Measurements from ENCODE around the gene TACR2. TPM values are rescaled to one million over a fixed set of nuclear protein-coding genes. Genes with fewer than 3 reads are reported as not detected.
A peak's percentile ranks its signal among the peaks of the same experiment; 100 is the strongest.
"Not testable (repeated sequence)": the region's sequence is repeated elsewhere in the genome, so short reads cannot be mapped to it uniquely, and the experiment has no call there.

TACR2 gene
- total RNA-seq, 1 donor from 2014 or later: not detected

DNA sequence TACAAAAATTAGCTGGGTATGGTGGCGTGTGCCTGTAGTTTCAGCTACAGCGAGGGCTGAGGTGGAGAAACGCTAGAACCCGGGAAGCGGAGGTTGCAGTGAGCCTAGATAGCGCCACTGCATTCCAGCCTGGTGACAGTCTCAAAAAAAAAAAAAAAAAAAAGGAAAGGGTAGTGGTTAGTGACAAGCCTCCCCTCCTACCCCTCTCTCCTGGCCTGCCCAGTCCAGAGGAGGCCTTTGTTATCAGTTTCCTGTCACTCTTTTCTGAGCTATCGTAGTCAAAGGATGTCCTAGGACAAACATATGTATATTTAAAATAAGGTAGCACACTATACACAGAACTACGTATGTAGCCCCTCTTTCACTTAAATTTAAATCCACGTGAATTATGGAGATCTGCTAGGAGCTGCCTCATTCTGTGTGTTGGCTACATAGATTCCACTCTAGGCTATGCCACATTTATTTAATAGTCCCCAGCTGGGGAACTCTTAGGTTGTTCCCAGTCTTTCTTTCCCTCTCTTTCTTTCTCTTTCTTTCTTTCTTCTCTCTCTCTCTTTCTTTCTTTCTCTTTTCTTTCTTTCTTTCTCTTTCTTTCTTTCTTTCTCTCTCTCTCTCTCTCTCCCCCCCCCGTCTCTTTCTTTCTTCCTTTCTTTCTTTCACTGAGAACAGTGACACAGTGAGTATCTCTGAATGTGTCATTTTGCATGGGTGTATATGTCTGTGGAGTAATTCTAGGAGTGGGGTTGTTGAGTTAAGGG lies 38.5 kb upstream of the TACR2 start:
- H3K27ac Mint-ChIP-seq (ENCODE audit: unreplicated experiment): no peak overlapping the region

DNA sequence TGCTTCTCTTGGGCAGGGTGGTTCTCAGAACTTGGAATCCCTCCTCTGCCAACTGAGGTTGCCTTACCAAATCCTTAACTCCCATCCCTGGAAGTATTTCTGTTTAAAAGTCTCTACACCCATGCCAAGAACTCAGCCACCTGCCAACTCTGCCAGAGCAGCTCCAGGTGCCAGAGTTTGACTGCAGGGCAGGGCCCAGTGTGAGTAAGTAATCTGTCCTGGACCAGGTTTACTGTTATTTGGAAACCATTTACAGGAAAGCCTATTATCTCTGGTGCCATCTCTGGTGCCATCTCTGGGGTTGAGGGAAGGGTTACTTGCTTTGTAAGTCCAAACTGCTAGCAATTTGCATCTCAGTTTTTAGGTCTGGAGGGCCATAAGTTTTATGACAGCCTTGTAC lies 37.1 kb upstream of the TACR2 start:
- Mint-ChIP-seq H3K27me3 (ENCODE audit: unreplicated experiment) (peaks cover 9% of the 10 kb centered on the region), H3K4me3 (ENCODE audit: unreplicated experiment) (no peak overlapping the region), H3K4me1 (ENCODE audit: unreplicated experiment) (peaks cover 12% of the 10 kb centered on the region), H3K27ac (ENCODE audit: unreplicated experiment) (no peak overlapping the region), H3K36me3 (ENCODE audit: unreplicated experiment) (no peaks in the 10 kb centered on the region), H3K9me3 (ENCODE audit: unreplicated experiment) (no peaks in the 10 kb centered on the region)
- DNase-seq (ENCODE audit: extremely low spot score, unreplicated experiment): no peak
- TF ChIP-seq, protein P1, sequence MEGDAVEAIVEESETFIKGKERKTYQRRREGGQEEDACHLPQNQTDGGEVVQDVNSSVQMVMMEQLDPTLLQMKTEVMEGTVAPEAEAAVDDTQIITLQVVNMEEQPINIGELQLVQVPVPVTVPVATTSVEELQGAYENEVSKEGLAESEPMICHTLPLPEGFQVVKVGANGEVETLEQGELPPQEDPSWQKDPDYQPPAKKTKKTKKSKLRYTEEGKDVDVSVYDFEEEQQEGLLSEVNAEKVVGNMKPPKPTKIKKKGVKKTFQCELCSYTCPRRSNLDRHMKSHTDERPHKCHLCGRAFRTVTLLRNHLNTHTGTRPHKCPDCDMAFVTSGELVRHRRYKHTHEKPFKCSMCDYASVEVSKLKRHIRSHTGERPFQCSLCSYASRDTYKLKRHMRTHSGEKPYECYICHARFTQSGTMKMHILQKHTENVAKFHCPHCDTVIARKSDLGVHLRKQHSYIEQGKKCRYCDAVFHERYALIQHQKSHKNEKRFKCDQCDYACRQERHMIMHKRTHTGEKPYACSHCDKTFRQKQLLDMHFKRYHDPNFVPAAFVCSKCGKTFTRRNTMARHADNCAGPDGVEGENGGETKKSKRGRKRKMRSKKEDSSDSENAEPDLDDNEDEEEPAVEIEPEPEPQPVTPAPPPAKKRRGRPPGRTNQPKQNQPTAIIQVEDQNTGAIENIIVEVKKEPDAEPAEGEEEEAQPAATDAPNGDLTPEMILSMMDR (IDR thresholded peaks at IDR 0.05): no peak

More for the DNA sequence above, 38.5 kb upstream of the TACR2 start:
- TF ChIP-seq, protein P1 (IDR thresholded peaks at IDR 0.05): no peak
- Mint-ChIP-seq H3K36me3 (ENCODE audit: unreplicated experiment) (no peaks in the 10 kb centered on the region), H3K4me1 (ENCODE audit: unreplicated experiment) (peaks cover 7% of the 10 kb centered on the region), H3K4me3 (ENCODE audit: unreplicated experiment) (no peak overlapping the region), H3K27me3 (ENCODE audit: unreplicated experiment) (peaks cover 9% of the 10 kb centered on the region), H3K9me3 (ENCODE audit: unreplicated experiment) (no peaks in the 10 kb centered on the region)
- no peak for DNase-seq (ENCODE audit: extremely low spot score, unreplicated experiment)

DNA sequence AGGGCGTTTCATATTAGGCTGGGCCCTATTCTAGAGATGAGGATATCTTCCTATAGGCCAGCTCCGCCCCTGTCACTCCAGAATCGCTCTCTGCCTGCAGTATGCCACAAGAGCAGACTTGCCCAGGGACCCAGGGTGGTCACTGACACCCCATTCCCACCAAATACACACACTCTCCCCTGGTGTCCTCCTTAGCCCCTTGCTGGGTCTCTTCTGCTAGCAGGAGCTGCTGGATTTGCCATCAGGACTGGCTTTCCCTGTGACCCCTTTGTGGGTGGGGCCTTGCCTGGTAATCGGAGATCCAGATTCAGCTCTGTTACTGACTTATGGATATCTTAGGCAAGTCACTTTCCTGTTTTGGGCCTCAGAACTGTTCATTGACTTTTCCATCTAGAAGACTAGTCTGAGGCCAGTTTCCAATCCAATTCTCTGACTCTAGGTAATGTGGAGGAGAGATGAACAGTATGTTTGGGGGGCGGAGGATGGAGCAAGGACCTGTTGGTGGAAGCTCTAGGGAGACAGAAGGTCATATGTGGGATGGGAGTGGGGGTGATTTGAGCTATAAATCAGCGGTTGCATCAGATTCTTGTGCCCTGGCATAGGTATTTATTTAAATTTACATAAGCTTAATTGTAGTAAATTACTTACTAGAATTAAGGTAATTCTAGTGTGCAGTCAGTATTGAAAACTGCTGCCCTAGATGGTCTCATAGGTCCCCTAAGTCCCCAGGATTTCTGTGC lies 36.1 kb upstream of the TACR2 start:
- no peak overlapping the region for H3K4me3 Mint-ChIP-seq (ENCODE audit: unreplicated experiment)
- no peaks in the 10 kb centered on the region for H3K9me3 Mint-ChIP-seq (ENCODE audit: unreplicated experiment)
- TF ChIP-seq, protein P1 (IDR thresholded peaks at IDR 0.05): no peak
- no peak for DNase-seq (ENCODE audit: extremely low spot score, unreplicated experiment)
- H3K4me1 Mint-ChIP-seq (ENCODE audit: unreplicated experiment): peaks cover 12% of the 10 kb centered on the region
- peaks cover 9% of the 10 kb centered on the region for H3K27me3 Mint-ChIP-seq (ENCODE audit: unreplicated experiment)
- no peaks in the 10 kb centered on the region for H3K36me3 Mint-ChIP-seq (ENCODE audit: unreplicated experiment)
- H3K27ac Mint-ChIP-seq (ENCODE audit: unreplicated experiment): no peak overlapping the region

DNA sequence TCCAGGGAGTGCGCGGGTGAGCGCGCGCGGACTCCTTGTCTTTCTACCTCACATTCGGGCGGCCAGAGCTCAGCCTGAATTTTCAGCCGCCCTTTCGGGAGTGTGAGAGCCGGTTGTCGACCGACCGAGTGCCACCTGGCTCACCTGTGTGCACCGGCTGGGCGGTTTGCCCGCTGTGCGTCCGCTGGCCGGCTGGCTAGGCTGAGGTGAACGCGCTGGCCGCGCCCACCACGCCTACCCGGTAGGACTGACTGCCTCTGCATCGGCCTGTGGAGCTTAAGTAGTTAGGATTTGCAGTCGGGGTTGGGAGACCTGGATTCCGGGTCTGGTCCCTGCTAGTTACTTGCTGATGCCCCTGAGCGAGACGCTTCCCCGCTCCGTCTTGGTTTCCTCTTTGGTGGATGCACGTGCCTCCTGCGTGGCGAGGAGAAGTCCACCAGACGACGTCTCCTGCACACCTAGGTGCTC lies 35.1 kb upstream of the TACR2 start:
- H3K9me3 Mint-ChIP-seq (ENCODE audit: unreplicated experiment): no peaks in the 10 kb centered on the region
- H3K4me1 Mint-ChIP-seq (ENCODE audit: unreplicated experiment): peaks cover 12% of the 10 kb centered on the region
- no peaks in the 10 kb centered on the region for H3K36me3 Mint-ChIP-seq (ENCODE audit: unreplicated experiment)
- no peak for DNase-seq (ENCODE audit: extremely low spot score, unreplicated experiment)
- H3K27me3 Mint-ChIP-seq (ENCODE audit: unreplicated experiment): peaks cover 9% of the 10 kb centered on the region
- H3K27ac Mint-ChIP-seq (ENCODE audit: unreplicated experiment): no peak overlapping the region
- H3K4me3 Mint-ChIP-seq (ENCODE audit: unreplicated experiment): peak overlapping the region; percentile 81
- TF ChIP-seq, protein P1 (IDR thresholded peaks at IDR 0.05): no peak

DNA sequence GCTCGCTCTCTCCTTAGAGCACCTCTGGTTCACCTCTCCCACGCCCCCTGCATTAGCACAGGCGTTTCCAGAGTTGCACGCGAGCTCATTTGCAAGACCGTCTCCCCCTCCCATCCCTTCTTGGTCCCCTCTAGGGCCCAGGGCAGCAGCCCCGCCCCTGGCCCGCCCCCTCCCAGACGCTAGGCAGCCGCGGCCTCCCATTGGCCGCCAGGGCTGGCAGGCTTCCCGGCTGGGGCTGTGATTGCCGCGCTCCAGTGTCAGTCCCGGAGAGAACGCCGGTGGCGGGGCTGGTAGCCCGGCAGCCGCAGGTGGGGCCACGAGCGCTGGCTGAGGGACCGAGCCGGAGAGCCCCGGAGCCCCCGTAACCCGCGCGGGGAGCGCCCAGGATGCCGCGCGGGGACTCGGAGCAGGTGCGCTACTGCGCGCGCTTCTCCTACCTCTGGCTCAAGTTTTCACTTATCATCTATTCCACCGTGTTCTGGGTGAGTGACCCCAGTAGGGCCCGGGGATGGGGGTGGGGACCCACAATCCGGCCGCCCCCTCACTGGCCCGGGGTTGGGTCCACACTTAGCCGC lies 34.6 kb upstream of the TACR2 start, which contains the start of gene TSPAN15:
TSPAN15 (plus strand) TSS at position 257 of the 575 bp plus-strand sequence; CDS start at position 387, 130 bp downstream.
- peaks cover 12% of the 10 kb centered on the region for H3K4me1 Mint-ChIP-seq (ENCODE audit: unreplicated experiment)
- H3K9me3 Mint-ChIP-seq (ENCODE audit: unreplicated experiment): no peaks in the 10 kb centered on the region
- H3K4me3 Mint-ChIP-seq (ENCODE audit: unreplicated experiment): peak within 1 kb of the TSS; percentile 81
- DNase-seq (ENCODE audit: extremely low spot score, unreplicated experiment): peak; percentile 89
- no peak within 1 kb of the TSS for H3K27ac Mint-ChIP-seq (ENCODE audit: unreplicated experiment)
- no peaks in the 10 kb centered on the region for H3K36me3 Mint-ChIP-seq (ENCODE audit: unreplicated experiment)
- peaks cover 9% of the 10 kb centered on the region for H3K27me3 Mint-ChIP-seq (ENCODE audit: unreplicated experiment)
- TF ChIP-seq, protein P1 (IDR thresholded peaks at IDR 0.05): no peak

DNA sequence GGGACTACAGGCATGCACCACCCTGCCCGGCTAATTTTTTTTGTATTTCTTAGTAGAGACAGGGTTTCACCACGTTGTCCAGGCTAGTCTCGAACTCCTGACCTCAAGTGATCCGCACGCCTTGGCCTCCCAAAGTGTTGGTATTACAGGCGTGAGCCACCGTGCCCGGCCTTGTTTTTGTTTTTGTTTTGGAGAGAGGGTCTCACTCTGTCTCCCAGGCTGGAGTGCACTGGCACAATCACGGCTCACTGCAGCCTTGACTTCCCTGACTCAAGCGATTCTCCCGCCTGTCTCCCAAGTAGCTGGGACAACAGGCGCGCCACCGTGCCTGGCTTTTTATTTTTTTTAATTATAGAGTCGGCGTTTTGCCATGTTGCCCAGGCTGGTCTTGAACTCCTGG lies 33.7 kb upstream of the TACR2 start:
- not testable (repeated sequence) for H3K27me3 Mint-ChIP-seq (ENCODE audit: unreplicated experiment); H3K4me3 Mint-ChIP-seq (ENCODE audit: unreplicated experiment)
- H3K4me1 Mint-ChIP-seq (ENCODE audit: unreplicated experiment): peaks cover 12% of the 10 kb centered on the region

More for the DNA sequence above, 33.7 kb upstream of the TACR2 start:
- H3K9me3 Mint-ChIP-seq (ENCODE audit: unreplicated experiment); DNase-seq (ENCODE audit: extremely low spot score, unreplicated experiment); H3K36me3 Mint-ChIP-seq (ENCODE audit: unreplicated experiment); H3K27ac Mint-ChIP-seq (ENCODE audit: unreplicated experiment): not testable (repeated sequence)
